ENCODE measurements around the gene SLAIN2. TPM values are rescaled to one million over a fixed set of nuclear protein-coding genes. Genes with fewer than 3 reads are reported as not detected.

SLAIN2 gene
- total RNA-seq, 1 donor from 2014 or later: 94.3 TPM

GRCh38 chr4:48369771-48370170 lies 28.4 kb downstream of the SLAIN2 start:
- TF ChIP-seq CTCF (IDR thresholded peaks at IDR 0.05): no peak
- Histone ChIP-seq H3K27ac (no peak overlapping the region), H3K4me3 (no peak overlapping the region), H3K36me3 (no peaks in the 10 kb centered on the region), H3K4me1 (peaks cover 19% of the 10 kb centered on the region), H3K9me3 (no peaks in the 10 kb centered on the region), H3K27me3 (no peaks in the 10 kb centered on the region)
- intact Hi-C loops (cut with DNase I): no loop called here
- ATAC-seq (no peak), DNase-seq (no peak)

GRCh38 chr4:48370260-48371134 lies 29.2 kb downstream of the SLAIN2 start:
- no peaks in the 10 kb centered on the region for H3K27me3 ChIP-seq
- intact Hi-C loops (cut with DNase I): no loop called here

GRCh38 chr4:48372272-48372671 lies 30.9 kb downstream of the SLAIN2 start:
- no peak for TF ChIP-seq CTCF (IDR thresholded peaks at IDR 0.05)
- ATAC-seq (no peak), DNase-seq (no peak)
- H3K4me1 ChIP-seq: peaks cover 19% of the 10 kb centered on the region
- no peak overlapping the region for H3K4me3 ChIP-seq
- no peaks in the 10 kb centered on the region for H3K27me3 ChIP-seq
- H3K9me3 ChIP-seq: no peaks in the 10 kb centered on the region
- no peak overlapping the region for H3K27ac ChIP-seq
- intact Hi-C loops (cut with DNase I): no loop called here
- no peaks in the 10 kb centered on the region for H3K36me3 ChIP-seq

More at GRCh38 chr4:48370260-48371134, 29.2 kb downstream of the SLAIN2 start:
- no peaks in the 10 kb centered on the region for H3K36me3 ChIP-seq
- DNase-seq: no peak
- no peak overlapping the region for H3K27ac ChIP-seq
- no peak overlapping the region for H3K4me3 ChIP-seq
- TF ChIP-seq CTCF (IDR thresholded peaks at IDR 0.05): no peak
- ATAC-seq: no peak
- H3K9me3 ChIP-seq: no peaks in the 10 kb centered on the region
- peaks cover 19% of the 10 kb centered on the region for H3K4me1 ChIP-seq

GRCh38 chr4:48375651-48376304 lies 34.4 kb downstream of the SLAIN2 start:
- Histone ChIP-seq H3K27me3 (no peaks in the 10 kb centered on the region), H3K4me1 (peaks cover 3% of the 10 kb centered on the region), H3K9me3 (no peaks in the 10 kb centered on the region), H3K36me3 (peaks cover 20% of the 10 kb centered on the region), H3K4me3 (no peak overlapping the region), H3K27ac (no peak overlapping the region)
- intact Hi-C loops (cut with DNase I): no loop called here
- DNase-seq (no peak), ATAC-seq (peak; percentile 47)
- TF ChIP-seq CTCF (IDR thresholded peaks at IDR 0.05): no peak

GRCh38 chr4:48379587-48380180 lies 38.4 kb downstream of the SLAIN2 start:
- peaks cover 46% of the 10 kb centered on the region for H3K36me3 ChIP-seq
- H3K9me3 ChIP-seq: no peaks in the 10 kb centered on the region
- no peak for TF ChIP-seq CTCF (IDR thresholded peaks at IDR 0.05)
- ATAC-seq: no peak
- H3K27me3 ChIP-seq: no peaks in the 10 kb centered on the region
- peaks cover 3% of the 10 kb centered on the region for H3K4me1 ChIP-seq
- H3K4me3 ChIP-seq: no peak overlapping the region
- intact Hi-C loops (cut with DNase I): no loop called here
- no peak overlapping the region for H3K27ac ChIP-seq
- DNase-seq: no peak
